ENCODE measurements around the gene KCNG4.

KCNG4 gene

GRCh38 chr16:84262939-84263338 is 23.1 kb upstream of the KCNG4 start:
- no peak for DNase-seq

- no peak for DNase-seq
These were observed 22.2 kb upstream of the KCNG4 start for GRCh38 chr16:84262031-84262430.

- DNase-seq, result no peak
These were observed 21.1 kb upstream of the KCNG4 start for GRCh38 chr16:84260766-84261554.

GRCh38 chr16:84259691-84260090 is 19.9 kb upstream of the KCNG4 start:
- no peak for DNase-seq

GRCh38 chr16:84258266-84258665 is 18.5 kb upstream of the KCNG4 start:
- DNase-seq, result no peak

GRCh38 chr16:84255050-84255810 is 15.4 kb upstream of the KCNG4 start:
- DNase-seq, result no peak

- no peak for DNase-seq
These were observed 14.2 kb upstream of the KCNG4 start for GRCh38 chr16:84254062-84254461.

GRCh38 chr16:84253173-84253572 is 13.4 kb upstream of the KCNG4 start:
- no peak for DNase-seq

GRCh38 chr16:84252184-84252583 is 12.4 kb upstream of the KCNG4 start:
- DNase-seq, result no peak

- DNase-seq, result no peak
These were observed 8.0 kb upstream of the KCNG4 start for GRCh38 chr16:84247844-84248243.

GRCh38 chr16:84247331-84247730 is 7.5 kb upstream of the KCNG4 start:
- DNase-seq, result no peak

GRCh38 chr16:84246679-84247077 is 6.9 kb upstream of the KCNG4 start:
- no peak for DNase-seq

GRCh38 chr16:84245956-84246678 is 6.3 kb upstream of the KCNG4 start:
- DNase-seq, result no peak

GRCh38 chr16:84244728-84245127 is 4.9 kb upstream of the KCNG4 start:
- DNase-seq, result no peak

- no peak for DNase-seq
These were observed 3.9 kb upstream of the KCNG4 start for GRCh38 chr16:84243732-84244131.

GRCh38 chr16:84242839-84243238 is 3.0 kb upstream of the KCNG4 start:
- no peak for DNase-seq

- no peak for DNase-seq
These were observed 2.0 kb upstream of the KCNG4 start for GRCh38 chr16:84241778-84242177.

GRCh38 chr16:84240455-84240854 is 643 bp upstream of the KCNG4 start:
- no peak for DNase-seq

GRCh38 chr16:84239141-84239769 is 557 bp downstream of the KCNG4 start:
- no peak for DNase-seq

GRCh38 chr16:84237994-84238750 is 1.6 kb downstream of the KCNG4 start:
- no peak for DNase-seq

GRCh38 chr16:84236671-84237070 is 3.1 kb downstream of the KCNG4 start:
- DNase-seq, result no peak
